Midbrain (tissue), 1 donor: Measurements from ENCODE around the gene ALLC.

Experiments
- DNase-seq: peaks from one replicate; lab custom pipeline; 2025; lab: John Stamatoyannopoulos, UW

ALLC gene

DNA sequence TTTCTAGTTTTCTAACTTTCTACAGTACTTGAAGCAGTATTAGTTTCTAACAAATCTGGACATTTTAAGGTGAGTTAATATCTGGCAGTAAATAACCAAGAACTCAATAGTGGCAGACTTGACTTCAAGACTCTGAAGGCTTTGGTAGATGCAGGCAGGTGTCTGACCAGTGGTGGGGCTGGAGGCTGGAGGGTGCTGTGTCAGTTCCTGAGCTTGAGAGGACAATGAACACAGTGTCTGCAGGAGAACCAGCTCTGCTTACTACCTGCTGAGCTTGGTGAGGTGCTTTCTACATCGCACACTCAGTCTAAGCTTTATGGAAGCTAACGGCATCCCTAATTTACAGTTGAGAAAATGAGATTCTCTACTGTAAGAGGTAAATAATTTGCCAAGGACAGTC, 21.2 kb downstream of the ALLC start:
- no peak for DNase-seq

DNA sequence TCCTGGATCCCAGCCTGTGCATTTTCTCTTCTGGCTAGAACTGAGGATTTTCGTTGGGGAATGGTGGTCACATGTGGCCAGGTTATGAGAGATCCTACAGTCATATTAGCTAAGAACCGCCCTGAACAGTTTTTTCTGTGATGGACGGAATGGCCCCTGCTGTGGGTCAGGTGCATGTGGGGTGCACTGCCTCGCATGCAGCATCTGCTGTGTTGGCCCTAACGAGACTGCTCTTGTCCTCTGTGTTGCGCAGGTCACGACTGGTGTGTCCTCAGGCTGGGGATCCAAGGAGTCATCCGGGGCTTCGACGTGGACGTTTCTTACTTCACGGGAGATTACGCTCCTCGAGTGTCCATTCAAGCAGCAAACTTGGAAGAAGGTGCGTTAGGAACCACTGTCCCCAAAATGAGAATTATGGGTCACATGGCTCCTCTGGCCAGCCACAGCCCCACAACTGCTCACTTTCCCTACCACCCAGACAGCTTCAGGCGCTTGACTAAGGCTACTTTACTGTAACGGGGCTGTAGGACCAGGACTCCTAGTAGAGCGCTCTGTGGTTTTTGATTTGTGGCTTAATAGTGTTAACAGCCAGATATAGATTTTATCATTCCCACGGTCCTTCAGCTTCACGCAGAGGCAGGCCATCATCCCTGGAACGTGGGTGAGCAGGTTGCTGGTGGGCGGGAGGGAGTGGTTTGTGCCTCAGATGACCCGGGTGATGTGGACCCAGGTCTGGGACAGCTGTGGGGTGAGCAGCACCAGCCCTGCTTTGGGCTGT, 21.8 kb downstream of the ALLC start:
- DNase-seq = no peak

DNA sequence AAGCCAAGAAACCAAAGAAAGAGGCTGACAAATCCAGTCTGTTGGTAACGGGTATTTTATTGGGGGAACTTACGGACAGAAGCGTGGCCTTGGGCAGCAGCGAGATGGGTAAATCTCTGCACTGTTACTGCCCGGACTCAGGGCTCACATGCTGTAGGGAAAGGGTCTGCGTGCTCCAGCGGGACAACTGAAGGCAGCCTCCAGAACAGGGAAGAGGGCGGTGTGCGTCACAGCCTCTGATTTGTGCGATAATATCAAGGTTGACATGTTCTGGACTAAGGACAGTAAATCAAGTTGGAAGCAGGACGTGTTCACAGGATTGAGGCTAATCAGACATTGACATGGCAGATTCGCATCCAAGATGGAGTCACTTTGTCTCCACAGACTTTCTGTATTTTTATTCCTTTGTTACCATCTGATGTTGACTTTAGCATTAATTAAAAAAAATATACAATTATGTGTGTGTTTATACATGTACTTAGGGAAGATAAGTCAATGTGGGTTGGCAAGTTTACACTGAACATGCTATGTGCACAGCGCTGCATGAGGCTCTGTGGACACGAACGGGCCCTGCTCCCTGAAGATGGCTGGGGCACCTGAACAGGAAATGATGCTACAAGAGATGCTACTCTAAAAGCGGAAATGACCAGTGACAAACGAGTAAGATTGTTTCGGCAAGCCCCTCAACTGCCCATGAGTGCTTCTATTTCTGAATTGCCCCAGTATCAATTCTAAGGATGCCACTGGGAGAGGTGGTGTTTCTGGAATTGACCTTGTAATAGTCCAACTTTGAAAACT, 22.7 kb downstream of the ALLC start:
- no peak for DNase-seq

DNA sequence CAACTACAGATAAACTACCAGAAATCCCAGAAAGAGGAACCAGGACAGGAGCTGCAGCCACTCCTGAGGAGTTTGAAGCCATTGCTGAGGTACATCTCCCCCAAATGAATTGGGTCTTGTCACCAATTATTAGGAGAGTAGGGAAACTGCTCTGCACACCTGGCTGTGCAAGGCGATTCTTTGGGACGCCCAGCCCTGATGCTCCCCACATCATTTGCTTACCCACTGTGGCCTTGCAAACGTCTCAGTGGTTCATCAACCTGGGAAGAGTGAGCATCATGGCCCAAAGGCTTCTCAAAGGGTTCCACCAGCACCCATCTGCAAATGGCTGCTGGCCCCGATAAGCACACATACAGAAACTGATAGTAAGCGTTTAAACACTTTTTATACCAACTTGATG, 23.6 kb downstream of the ALLC start:
- DNase-seq = no peak

DNA sequence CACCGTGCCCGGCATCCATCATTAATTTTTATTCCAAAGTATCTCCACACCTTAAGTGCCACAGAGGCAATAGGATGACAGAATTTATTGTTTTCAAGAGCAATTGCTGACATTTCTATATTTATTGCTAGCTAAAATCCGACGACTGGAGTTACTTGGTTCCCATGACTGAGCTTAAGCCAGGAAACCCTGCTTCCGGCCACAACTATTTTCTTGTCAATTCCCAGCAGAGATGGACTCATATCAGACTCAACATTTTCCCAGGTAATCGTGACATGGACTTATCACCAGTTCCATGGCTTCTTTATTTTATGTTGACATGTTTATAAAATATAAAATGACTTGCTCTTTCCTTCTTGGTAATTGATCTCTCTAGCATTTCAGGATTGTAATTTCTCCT, 24.8 kb downstream of the ALLC start:
- no peak for DNase-seq

DNA sequence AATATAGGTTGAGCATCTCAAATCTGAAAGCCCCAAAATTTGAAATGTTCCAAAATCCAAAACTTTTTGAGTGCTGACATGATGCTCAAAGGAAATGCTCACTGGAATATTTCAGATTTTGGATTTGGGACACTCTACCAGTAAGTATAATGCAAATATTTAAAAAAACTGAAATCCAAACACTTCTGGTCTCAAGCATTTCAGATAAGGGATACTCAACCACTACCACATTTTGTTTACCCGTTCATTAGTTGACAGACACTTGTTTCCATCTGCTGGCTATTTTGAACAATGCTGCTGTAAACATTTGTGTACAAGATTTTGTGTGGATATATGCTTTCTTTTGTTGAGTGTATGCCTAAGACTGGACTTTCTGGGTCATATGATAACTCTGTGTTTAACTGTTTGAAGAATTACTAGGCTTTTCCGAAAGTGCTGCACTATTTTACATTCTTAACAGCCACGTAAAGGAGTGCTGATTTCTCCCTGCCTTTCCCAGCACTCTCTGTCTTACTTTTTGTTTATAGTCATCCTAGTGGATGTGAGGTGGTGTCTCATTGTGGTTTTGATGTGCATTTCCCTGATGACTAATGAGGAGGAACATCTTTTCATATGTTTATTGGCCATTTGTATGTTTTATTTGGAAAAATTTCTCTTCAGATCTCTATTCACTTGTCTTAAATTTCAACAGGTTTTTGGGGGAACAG, 25.9 kb downstream of the ALLC start:
- DNase-seq = no peak

DNA sequence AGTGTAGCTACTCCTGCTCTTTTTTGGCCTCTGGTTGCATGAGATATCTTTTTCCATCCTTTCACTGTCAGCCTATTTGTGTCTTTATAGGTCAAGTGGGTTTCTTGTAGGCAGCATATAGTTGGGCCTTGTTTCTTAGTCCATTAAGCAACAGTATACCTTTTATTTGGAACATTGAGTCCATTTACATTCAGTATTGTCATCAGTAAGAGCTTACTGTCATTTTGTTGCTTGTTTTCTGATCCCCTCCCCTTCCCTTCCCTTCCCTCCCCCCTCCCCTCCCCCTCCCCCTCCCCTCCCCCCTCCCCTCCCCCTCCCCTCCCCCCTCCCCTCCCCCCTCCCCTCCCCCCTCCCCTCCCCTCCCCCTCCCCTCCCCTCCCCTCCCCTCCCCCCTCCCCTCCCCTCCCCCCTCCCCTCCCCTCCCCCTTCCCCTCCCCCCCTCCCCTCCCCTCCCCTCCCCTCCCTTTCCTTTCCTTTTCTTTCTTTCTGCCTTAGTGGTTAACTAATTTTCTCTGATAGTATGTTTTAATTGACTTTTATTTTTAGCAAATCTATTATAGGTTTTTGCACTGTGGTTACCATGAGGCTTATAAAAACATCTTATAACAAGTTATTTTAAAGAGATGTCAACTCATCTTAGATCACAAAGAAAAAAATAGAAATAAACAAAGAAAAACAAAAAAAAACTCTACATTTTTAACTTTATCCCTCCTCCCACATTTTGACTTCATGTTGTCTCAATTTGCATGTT, 32.2 kb downstream of the ALLC start:
- DNase-seq = no peak

DNA sequence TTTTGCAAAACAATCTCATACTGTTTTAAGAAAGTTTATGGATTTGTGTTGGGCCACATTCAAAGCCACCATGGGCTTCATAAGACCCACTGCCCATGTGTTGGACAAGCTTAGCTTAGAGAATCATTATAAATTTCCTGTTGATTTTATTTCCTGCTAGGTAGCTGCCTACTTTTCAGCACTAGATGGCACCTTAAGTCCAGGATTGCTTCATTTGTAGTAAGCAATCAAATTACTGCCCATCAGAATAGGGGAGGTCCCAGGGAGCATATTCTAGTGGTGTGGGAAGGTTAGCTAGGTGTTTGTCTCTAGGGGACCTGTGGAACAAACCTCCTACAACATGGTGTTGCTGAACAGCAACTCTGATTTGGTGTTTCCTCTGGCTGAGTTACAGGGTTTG, 34.4 kb downstream of the ALLC start:
- DNase-seq = no peak

DNA sequence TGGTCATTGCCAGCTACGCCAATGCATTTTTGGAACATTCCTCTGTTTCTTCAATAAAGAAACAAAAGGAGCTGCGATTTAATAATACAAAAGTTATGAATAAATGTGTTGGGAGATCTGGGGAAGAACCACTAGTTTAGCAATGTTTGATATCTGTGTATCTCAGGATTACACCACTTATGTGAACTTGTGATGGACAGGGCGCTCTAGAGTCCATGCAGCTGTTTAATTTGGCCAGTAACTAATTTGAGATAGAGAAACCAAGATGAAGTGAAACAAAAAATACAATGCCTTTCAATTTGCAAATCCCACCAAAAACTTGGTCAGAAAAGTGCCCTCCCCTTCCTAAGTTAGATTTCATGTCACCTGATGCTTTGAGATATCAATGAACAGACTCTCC, 38.5 kb downstream of the ALLC start:
- no peak for DNase-seq

DNA sequence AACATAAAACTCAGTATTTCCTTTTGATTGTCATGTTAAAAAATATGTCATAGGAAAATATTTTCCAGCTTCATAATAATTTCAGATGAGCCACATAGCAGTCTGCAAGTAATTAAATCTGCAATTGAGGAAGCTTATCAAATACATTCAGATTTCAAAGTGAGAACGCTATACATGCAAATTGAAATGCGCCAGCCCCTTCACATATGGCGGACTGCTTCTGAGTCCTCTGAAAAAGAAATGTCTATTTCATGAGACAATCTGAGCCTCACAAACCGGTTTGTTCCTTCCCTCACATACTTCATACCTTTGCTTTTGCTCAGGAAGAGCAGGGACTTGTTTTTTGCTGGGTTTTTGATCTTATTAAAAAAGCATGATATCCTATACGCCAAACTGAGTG, 43.1 kb downstream of the ALLC start:
- DNase-seq = no peak

DNA sequence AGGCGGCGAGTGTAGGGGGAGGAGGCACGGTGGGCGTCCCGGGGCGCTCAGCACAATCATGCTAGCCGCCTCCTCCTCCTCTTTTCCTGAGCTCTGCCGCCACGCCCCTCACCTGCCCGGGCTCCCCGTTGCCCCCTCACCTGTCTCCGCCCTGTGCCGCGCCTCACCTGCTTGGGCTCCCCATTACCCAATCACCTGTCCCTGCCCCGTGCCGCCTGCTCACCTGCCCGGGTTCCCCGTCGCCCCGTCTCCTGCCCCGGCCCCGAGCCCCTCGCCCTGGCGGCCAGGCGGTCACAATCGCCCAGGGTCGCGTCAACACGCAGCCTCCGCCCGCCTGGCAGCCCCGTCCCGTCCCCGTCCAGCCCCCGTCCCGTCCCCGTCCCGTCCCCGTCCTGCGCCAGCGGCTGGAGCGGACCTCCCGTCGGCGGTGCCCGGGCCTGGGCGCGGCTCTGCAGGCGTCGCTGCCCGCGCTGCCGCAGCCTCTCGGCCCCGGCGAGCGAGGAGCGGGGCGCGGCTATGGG, 45.3 kb downstream of the ALLC start, which contains the start of gene DCDC2C:
TSS of gene DCDC2C (plus strand) at position 340 of the 521 bp plus-strand sequence. CDS start at position 517, 177 bp downstream.
- no peak for DNase-seq

DNA sequence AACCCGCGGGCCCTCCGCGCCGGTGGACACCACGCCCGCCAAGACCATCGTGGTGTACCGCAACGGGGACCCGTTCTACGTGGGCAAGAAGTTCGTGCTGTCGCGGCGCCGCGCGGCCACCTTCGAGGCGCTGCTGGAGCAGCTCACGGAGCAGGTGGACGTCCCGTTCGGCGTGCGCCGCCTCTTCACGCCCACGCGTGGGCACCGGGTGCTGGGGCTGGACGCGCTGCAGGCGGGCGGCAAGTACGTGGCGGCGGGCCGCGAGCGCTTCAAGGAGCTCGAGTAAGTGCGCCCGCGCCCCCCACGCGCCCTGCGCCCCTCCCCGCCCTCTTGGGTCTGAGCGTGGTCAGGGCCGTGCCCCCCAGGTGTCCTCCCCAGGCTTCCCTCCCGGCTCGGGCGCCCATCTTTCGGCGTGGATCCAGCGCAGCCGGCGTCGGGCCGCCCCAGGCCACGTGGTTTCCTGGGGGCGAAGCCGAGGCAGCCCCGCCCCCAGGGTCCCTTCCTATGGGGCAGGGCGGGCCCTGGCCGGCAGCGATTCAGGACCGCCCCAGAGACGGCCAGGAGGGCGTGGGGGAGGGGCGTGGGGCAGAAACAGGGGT, 45.9 kb downstream of the ALLC start:
- no peak for DNase-seq

DNA sequence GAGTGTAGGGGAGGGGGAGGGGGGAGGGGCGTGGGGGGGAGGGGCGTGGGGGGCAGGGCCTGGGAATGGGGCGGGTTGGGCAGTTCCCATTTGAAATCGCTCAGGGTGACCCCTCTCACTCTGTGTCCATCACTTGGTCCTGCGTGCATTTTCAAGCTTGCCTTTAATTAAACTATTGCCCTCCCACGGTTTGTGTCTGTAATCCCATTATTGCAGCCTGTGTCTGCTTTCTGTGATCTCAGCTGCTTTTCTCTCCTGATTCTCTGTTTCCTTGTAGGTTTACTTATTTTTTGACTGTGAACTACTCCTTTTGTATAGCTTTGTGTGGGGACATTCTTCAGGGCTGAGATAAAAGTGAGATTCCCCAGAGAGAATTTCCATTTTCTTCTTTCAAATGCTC, 46.7 kb downstream of the ALLC start:
- no peak for DNase-seq

DNA sequence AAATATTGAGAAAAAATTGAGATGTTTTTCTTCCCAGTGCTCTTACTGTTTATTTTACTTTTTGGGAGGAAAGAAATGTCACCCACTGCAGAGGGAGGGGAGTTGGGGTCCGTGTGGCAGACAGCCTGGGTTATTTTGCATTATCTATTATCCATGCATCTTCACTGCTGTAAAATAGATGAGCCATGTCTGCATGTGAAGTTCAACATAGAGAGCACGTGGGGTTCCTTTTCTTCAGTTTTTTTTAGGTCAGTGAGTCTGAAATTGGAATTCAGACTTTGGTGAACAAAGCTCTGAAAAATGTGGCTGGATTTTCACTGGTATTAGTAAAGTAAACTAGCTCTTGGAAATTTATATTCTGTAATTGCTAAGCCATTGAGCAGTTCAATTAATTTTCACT, 47.8 kb downstream of the ALLC start:
- no peak for DNase-seq

DNA sequence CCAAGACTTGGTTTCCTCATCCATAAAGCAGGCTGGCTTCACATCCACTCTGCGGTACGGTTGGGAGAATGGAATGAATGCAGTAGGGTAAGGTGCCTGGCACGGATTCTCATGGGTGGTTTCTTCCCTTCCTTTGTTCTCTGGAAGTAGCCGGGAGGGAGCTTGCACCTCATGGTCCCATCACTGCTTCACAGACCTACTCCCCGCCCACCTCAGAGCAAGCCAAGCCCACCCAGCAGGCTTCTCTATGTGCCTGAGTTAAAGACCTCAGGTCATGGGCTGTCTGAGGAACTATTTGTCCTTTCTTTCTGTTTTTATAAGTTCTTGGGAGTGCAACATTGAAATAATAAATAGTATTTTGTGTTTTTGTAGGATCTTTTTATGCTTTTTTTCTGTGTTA, 48.9 kb downstream of the ALLC start:
- no peak for DNase-seq

DNA sequence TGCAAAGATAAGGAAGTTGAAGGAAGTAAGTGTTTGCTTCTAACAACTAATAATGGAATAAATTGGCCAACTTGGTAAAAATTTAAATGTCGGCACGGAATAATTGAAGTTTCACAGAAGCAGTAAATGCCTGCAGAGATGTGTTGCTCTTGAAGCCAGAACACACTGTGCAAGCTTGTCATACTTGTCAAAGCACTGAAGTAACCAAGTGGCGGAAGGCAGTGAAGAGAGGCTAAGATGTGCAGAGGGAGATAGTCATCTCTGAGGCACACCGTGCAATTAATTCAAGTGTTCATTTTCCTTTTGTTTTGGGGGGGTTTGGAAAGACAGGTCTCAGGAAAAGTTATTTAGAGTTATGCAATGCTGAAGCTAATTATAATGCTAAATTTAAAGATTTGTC, 50.6 kb downstream of the ALLC start:
- DNase-seq = no peak

DNA sequence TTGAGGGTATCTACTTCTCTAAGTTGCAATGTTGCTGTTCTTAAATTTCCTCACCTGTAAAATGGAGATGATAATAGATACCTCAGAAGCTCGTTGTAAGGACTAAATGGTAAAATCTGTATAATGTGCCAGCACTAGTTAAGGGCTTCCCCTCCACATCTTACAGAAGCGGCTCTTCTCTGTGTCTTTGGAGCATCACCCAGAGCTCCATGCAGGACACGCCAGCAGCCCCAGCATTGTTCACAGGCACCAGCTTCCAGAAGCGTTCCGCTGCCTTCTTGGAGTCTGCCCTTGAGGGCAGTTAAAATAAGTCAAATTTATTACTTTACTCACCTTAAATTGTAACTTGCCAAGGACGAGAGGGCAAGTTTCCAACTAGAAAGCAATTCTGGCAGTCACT, 51.2 kb downstream of the ALLC start:
- DNase-seq = no peak

DNA sequence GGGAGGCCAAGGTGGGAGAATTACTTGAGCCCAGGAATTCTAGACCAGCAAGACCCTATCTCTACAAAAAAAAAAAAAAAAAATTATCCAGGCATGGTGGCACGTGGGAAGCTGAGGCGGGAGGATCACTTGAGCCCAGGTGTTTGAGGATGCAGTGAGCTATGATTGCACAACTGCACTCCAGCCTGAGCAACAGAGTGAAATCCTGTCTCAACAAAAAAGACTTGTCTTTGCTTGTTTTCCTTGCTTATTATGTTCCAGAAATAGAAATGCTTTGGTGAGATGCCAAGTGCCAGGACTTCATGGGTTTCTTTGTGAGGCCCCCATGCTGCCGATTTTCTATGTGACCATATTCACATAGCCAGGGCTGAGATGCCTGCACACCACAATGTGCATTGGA, 54.4 kb downstream of the ALLC start:
- DNase-seq = no peak

DNA sequence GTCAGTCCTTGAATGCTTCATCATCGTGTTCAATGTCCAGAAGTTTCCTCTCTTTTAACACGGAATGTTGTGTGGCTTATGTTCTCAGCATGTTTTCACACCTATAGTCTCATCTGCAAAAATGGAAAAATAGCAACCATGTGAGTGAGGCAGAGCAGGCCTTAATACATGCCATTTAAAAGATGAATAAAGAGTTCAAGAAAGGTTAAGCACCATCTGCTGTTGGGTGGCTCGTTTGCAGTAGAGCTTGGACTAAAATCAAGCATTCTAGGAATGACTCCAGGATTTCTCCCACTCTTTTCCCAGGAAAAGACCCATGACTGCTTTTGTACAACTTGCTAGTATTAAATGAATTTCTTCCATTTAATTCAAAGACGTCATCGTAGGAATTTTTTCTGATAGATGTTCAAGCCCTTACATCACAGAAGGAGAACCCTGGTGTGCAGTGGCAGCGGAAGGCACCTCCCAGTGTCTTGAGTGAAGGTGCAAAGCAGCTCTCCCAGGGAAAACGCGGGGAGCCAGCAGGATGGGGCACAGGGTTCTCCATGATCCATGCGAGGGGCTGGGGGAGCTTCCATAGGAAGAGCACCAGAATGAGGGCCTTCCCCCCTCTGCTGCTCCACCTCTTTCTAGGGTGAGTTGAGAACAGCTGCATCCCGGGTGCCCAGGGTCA, 55.0 kb downstream of the ALLC start:
- DNase-seq = no peak

DNA sequence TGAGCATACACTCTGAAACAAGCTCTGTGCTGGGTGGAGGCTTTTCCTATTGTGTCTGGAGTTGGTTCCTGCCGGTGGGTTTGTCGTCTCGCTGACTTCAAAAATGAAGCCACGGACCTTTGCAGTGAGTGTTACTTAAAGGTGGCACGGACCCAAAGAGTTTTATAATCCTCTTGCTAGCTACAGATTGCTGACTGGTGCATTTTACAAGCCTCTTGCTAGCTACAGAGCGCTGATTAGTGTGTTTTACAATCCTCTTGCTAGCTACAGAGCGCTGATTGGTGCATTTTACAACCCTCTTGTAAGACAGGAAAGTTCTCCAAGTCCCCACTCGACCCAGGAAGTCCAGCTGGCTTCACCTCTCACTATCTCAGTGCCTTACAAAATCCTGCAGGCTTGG, 60.7 kb downstream of the ALLC start:
- DNase-seq = no peak

DNA sequence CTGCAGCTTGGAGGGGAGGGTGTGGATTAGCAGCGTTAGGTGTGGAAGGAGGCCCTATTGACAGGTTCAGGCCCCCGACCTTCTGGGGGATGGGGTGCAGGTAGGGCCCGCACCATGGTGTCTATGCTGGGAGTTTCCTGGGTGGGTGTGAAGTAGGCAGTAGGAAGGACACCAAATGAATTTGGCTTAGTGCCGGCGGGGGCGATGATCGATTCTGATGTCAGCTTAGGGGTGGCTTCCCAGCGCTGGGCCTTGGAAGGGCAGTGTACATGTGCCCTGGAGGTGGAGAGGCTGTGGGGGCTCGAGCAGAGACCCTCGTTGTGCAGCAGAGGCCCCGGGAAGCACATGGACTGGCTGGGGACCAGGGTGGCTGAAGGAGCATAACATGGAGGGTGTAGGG, 67.0 kb downstream of the ALLC start:
- no peak for DNase-seq
